Stromal cell of bone marrow (primary cell): ENCODE measurements around the gene CPA5.

ENCODE experiments used
- DNase-seq: peaks from one replicate; pipeline ENCODE4 v3.0.0-alpha.2; 2012; ENCODE audit warnings: low read depth

CPA5 gene

DNA sequence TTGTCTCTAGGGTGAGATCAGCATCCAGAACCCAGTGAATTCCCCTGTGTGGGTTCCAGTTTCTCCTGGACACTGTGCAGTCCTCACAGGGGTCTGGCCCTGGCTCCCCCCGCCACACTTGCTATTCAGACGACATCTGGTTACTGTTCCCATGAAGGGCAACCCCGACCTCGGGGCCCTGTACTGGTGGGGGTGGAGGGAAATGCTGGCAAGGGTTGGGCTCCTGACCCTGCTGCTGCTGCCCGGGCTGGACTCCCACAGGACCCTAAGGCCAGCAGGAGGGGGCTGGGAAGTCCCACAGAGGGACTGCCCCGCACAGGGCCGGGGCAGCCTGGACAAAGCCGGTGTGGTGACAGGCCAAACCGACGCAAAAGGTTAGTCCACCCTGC is 34.9 kb downstream of the CPA5 start:
- DNase-seq = no peak

DNA sequence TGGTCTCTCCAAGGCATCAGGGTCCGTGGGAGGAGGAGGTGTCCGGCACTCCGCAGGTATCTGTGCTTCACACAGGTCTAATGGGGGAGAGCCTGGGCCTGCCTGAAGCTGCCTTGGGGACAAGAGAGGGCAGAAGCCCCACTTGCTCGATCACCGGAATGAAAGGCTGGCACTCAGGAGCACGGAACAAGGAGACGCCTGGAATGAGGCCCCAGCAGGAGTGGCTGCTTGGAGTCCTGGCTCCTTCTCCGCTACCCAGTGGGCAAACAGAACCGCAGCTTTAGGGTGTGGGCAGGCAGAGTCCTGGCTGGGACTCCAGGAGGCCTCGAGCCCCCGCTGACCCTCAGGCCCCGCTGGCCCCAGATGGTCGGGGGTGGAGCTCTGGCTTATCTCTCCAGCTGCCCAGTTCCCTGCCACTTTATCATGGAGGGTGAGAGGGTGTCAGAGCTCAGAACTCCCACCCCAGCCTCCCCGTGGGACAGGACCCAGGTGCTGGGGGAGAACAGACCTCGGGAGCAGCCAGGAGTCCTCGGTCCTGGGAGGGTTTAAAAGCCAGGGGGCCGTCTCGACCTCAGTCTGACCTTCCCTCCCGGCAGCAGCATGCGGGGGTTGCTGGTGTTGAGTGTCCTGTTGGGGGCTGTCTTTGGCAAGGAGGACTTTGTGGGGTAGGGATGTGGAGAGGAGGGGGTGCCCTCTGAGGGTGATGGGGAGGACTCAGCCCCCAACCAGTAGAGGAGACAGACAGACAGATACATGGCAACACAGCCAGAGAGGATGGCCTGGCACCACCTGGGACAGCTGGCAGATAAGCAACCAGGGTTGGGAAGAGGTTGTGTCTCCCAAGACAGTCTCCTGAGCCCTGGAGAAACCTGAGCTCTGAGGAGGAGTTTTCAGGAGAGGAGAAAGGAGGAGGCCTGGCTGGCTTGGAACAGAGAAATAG is 35.6 kb downstream of the CPA5 start, which contains the start of gene CPA1:
Gene CPA1, plus strand, starts transcription at position 574 of the 940 bp plus-strand sequence. Its CDS starts 27 bp downstream, at position 601.
- DNase-seq = no peak

DNA sequence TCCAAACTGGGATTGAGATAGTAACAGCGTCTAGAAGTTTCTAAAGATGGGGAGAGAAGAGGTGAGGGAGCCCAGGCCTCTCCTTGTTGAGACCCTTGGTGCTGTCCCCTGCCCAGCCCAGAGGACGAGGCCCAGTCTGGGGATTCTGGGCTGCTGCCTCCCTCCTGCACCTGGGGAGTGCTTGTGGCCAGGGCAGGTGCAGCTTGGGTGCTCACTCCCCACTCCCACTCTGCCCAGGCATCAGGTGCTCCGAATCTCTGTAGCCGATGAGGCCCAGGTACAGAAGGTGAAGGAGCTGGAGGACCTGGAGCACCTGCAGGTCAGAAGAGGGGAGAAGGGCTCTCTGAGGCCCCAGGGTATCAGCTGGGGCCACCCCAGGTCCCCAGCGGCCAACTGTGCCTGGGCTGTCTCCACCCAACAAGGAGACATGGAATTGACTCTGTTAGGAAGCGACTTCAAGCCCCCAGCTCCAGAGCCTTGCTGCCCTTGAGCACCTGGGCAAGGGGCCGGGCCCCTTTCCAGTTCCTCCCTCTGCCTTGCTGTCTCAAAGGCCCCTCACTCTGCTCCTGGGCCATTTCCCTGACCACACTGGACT is 36.3 kb downstream of the CPA5 start:
- DNase-seq = no peak

DNA sequence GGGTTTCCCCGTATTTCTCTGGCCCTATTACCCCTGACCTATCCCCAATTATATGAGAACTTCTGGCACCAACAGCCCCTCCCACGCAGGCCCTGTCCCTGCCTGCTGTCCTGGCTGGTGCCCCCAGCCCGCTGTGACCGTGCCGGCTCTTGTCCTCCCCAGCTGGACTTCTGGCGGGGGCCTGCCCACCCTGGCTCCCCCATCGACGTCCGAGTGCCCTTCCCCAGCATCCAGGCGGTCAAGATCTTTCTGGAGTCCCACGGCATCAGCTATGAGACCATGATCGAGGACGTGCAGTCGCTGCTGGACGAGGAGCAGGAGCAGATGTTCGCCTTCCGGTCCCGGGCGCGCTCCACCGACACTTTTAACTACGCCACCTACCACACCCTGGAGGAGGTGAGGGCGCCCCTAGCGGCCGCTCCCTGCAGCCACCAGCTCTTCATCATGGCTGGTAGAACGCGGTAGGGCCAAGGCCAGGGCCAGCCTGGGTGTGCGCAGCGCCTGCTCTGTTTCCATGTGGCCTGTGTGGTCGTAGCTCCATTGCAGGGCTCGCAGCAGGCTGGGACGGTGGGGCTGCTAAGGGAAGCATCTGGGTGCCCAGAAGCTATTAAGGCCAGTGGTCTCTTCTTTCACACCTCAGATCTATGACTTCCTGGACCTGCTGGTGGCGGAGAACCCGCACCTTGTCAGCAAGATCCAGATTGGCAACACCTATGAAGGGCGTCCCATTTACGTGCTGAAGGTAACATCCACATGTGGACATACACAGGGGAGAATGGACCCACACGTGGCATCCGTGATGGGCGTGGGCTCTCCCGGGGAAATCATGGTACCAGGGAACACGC is 37.1 kb downstream of the CPA5 start:
- no peak for DNase-seq

DNA sequence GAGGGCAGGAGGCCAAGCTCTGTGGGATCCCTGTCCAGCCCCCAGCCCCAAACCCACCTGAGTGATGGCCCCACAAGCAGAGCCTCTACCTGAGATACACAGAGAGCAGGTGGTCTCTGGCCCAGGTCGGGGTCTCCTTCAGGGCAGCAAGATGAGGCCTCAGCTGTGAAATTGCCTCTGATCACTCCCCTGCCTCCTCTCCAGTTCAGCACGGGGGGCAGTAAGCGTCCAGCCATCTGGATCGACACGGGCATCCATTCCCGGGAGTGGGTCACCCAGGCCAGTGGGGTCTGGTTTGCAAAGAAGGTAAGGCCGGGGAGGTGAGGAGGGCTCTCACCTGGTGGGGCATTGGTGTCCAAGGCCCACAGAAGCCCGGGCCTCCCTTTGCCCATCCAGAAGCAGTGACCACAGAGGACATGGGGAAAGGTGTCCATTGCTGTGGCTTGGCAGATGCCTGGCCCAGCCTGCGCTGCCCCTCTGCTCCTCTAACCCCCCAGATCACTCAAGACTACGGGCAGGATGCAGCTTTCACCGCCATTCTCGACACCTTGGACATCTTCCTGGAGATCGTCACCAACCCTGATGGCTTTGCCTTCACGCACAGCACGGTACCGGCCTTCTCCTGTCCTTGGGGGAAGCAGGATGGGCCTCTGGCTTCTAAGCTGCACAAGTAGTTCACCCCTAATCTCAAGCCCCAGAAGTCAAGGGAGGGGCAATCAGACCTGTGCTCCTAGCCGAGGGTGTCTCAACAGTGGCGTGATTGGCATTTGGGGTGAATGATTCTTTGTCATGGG is 38.8 kb downstream of the CPA5 start:
- DNase-seq = no peak

DNA sequence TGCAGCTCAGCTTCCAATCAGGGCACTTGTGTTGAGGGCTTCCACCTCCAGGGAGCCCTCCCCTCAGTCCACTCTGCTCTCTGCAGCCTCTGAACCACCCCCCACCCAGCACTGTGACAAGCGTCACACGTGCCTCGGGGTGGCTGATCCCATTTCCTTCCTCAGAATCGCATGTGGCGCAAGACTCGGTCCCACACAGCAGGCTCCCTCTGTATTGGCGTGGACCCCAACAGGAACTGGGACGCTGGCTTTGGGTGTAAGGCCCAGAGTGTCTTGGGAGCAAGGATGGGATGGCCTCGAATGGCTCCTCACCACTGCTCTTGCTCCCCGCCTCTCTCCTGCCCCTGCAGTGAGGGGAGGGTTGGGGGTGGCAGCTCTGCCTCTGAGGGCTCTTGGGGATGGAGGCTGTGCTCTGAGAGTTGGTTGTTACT is 39.8 kb downstream of the CPA5 start:
- no peak for DNase-seq

DNA sequence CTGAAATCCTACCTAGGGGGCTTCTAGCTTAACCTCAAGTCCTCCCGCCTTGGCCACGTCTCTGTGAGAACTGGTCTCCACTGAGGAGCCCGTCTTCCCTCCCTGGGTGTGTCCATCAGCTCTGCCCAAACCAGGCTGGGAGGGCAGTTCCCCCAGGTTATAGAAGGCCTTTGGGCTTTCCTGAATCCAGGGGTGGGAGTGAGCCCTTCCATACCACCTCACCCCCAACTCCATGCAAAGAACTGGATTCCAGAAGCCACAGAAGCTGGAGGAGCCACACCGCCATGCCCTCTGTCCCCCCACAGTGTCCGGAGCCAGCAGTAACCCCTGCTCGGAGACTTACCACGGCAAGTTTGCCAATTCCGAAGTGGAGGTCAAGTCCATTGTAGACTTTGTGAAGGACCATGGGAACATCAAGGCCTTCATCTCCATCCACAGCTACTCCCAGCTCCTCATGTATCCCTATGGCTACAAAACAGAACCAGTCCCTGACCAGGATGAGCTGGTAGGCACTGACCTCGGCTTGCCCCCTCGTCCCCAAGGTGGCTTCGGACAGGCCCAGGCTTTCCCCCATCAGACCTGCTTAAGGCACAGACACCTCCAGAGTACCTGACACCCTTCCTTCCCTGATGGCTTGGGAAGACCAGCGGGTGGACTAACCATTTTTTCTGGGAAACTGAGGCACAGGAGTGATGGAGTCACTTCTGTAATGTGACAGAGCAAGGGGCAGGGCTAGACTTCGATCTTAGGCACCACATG is 40.4 kb downstream of the CPA5 start:
- no peak for DNase-seq

DNA sequence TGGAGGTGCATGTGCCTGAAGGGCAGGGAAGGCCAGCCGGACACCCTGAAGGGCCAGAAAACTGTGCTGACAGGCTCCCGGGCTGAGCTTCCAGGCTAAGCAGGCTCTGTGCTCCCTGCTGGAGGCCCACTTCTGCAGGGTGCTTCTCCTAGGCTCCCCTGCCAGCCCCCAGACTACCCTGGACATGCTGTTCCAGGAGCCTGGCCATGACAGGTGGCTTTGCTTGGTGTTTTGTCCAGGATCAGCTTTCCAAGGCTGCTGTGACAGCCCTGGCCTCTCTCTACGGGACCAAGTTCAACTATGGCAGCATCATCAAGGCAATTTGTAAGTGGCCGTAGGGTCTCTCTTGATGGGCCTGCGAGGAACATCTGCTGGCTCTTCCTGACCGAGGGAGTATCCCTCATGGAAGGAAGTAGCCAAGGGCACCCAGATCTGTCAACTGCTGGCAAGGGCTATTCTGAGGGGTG is 41.0 kb downstream of the CPA5 start:
- DNase-seq = no peak

DNA sequence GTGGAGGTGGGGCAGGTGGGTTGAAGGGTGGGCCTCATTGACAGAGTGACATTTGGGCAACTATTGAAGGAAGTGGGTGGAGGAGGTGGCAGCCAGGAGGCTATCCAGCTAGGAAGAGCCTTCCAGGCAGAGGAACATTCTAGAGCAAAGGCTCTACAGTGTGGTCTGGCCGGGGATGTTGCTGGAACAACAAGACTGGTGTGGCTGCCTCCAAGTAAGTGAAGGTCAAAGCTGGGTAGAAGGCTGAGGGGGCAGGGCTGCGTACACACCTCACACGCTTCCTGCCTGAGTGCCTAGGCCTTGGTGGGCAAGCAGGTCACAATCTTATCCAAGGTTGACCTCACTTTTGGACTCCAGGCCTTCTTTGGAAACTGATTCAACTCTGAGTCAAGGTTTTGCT is 42.3 kb downstream of the CPA5 start:
- no peak for DNase-seq

DNA sequence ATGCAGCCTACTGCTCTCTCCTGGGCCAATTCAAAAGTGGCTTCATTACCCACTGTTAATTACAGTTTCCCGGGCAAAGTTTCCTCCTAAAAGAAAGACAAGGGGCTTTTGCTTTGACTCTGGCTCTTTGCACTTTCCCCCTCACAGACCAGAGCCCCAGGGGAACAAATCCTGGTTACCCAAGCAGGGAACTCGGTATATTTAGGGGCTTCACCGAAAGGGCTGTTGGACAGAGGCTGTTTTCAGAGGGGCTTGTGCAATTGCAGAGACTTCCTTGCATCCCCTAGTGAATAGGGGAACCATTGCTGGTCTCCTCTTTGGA is 42.7 kb downstream of the CPA5 start:
- DNase-seq = no peak

DNA sequence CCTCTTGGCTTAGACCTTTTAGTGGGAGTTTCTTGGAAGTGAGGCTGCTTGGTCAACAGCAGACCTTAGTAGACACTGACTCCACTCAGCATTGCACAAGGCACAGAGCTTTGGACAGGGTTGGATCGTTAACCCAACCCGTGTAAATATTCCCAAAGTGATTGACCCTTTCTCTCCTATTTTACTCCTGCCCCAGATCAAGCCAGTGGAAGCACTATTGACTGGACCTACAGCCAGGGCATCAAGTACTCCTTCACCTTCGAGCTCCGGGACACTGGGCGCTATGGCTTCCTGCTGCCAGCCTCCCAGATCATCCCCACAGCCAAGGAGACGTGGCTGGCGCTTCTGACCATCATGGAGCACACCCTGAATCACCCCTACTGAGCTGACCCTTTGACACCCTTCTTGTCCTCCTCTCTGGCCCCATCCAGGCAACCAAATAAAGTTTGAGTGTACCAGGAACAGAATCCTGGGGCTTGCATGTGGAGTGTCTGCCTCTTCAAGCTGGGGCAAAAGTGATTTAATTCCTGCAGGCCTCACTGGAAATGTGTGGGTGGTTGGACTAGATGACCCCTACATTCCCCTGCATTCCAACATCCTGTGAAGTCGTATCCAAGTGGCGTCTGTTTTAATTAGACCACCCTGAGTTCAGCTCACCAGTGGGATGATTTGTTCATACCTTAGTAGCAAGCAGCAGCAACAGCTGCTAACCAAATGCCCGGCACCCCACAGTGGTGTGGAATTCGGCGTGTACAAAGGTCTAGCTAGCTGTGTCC is 43.2 kb downstream of the CPA5 start:
- DNase-seq = no peak

DNA sequence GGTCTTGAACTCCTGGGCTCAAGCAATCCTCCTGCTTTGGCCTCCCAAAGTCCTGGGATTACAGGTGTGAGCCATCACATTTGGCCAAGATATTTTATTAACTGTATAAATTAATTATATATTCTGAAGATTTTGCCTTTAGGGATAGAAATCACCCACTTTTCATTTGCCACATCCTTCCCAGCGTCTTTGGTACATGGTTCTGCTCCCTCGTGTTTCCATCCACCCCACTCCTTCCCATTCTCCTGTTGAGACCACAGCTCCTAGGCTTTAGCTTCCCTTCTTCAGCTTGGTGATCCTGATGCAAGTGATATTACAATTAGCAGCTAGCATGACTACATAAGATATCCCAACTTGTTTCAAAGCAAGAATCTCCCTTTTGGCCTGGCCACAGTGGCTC is 44.1 kb downstream of the CPA5 start:
- DNase-seq = no peak

DNA sequence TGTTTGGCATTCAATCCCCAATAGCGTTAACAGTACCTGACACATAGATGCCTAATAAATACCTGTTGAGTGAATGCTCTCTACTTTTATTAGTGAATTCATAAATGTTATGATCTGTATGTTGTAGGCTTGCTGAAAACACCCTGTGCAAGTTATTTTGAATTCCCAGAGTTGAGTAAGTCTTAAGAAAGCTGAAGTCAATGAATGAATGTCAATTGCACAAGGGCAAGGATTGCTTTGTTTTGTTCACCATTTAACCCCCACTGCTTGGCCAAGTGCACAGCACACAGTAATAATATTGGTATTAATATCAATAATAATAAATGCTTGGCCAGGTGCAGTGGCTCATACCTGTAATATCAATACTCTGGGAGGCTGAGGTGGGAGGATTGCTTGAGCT is 45.9 kb downstream of the CPA5 start:
- DNase-seq = no peak

DNA sequence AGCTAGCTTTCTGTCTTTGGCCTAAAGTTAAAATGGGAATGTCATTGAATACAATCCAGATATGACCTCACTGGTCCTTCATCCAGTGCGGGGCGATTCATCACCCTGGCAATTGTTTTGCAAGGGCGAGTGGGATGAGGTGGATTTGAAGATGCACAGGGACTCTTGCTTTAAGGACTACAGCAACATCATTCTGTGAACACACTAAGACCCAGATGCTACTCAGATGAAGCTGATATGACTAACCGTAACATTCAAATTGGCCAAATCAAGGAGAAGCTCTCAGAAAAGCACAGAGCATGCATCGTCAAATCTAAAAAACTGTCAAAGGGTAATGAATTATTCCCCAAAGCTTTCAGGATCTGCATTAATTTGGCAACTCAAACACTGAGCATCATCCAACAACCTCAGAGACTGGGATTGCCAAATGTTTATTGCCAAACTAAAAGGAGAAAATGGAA is 48.5 kb downstream of the CPA5 start:
- peak; percentile 58 for DNase-seq

DNA sequence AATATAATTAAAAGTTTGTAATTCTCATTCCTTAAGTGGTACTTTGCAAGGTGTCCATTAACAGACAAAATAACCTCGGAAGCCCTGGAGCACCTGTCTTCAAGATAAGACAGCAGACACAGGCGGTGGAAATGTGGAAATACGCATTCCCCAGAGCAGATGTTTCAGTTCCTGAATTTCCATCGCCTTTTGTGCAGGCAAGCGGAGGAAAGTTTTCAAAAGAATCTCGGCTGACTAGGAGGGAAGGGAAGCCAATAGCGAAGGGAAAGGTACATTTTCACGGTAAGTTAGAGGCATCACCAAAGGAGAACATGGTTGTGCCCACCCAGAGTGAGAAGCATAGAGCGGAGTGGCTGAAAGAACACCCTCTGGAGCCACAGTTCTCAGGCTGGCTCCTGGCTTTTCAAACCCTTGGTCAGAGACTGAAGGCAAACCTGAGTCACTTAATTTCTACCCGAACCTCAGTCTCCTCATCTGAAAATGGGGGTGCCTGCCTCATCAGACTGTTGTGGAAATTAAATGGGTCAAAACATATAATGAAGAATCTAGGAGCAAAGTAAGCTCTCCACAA is 49.3 kb downstream of the CPA5 start:
- no peak for DNase-seq

DNA sequence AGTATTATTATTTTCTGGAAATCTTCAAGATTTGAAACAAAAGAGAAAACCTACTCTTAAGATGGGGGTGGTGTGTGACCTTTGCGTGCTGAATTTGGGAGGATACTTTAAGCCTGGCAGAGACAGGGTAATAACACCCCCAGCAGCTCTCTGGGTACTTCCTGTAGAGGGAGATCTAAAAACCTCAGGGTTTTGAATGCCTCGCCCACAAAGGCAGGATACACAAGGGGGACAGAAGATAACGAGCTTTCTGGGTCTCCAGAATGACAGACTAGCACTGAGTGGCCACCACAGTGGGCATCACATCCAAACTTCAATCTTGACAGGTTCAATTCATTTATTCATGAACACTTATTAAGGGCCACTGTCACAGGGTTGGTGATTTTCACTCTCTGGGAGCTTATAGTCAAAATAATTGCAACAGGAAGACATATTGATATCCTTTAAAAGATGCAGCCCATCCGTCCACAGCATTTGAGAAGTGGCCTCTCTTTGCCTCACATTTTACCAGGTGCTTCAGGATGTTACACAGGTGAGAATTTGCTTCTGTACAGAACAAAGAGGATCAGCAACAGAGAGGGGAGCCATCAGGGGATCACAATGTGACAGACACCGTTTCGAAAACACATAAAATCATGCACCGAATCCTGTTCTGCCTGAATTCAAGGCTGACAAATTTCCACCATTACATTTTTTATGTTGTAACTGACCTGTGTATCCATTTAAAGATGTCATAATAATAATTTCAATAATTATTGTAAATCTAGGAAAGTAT is 50.0 kb downstream of the CPA5 start:
- no peak for DNase-seq

DNA sequence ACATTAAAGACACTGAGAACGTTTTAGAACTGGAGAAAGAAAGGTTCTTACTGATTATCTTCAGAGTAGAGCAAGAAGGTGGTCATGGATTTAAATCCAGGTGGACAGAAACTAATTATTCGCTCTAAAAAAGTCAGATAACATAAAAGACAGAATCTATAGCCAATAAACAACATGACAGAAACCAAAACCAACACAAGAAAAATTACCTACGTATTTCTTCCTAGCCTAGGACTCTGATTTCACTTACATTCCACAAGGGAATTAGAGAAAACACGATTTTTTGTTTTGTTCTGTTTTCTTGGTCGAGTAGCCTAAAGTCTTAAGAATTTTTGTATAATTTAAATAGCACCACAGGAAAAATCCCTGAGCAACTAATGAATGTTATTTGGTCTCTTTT is 50.8 kb downstream of the CPA5 start:
- no peak for DNase-seq

DNA sequence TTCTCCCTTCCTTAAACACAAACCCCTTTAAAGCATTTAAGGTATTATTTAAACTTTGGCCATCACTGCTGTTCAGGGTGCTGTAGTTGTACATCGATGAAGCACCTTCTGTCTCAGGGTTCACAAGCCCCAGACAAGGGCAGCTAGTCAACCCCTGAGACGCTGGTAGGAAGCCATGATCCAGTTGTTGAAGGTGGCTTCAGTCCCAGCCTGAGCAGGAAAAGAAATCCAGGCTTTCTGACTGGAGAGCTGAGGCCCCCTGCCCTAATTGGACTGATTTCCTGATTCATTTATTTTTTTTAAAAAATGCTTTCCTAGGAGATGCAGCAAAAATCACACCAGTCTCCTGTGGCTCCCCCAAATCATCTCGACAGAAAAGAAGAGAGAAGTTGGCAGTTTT is 51.5 kb downstream of the CPA5 start:
- no peak for DNase-seq
